T-helper 2 cell treated with Interferon-gamma antibody and Interleukin-4, amounts not matched to agents 100 ng/mL and 5 ng/mL, for 36 hours (primary cell): ENCODE measurements around the gene CPS1. TPM values are rescaled to one million over a fixed set of nuclear protein-coding genes. Genes with fewer than 3 reads are reported as not detected.

Source experiments
- intact Hi-C: fragments of 100-400 bp; cut with micrococcal nuclease; formaldehyde crosslinking; loops from one replicate; pipeline ENCODE4 v1.15.1; 2023
- total RNA-seq: library from RNA; stranded (reverse); gene quantifications from 2 replicates; pipeline ENCODE4 v1.2.3, GENCODE V29; 2022

CPS1 gene
- 1.0 and 1.2 TPM in 2 replicates for total RNA-seq

DNA sequence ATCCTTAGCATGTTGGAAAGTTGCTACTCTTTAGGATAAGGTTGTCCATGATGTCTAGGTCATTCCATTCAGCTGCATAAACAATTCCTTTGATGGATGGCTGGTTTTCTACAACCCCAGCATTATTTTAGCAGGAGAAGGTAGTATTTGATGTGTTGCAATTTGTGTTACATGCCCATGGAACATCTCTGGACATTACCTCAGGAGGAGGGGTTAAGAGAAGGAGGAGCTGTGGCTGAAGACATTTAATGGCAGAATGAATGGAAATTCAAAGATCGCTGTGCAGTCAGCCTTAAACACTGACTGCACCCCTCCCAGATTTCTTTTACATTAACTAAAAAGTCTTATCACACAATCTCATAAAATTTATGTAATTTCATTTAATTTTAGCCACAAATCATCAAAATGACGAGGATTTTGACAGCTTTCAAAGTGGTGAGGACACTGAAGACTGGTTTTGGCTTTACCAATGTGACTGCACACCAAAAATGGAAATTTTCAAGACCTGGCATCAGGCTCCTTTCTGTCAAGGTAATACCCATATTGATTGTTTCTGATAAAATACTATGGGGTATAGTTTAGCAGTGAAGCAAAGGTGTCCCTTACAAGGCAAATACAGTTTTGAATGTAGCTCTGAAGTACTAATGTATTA is at the start of gene CPS1:
Gene CPS1, plus strand, starts transcription at position 271 of the 652 bp plus-strand sequence. Its CDS starts 135 bp downstream, at position 406.
- intact Hi-C loops = no loop called here

- intact Hi-C loops = no loop called here
Observed at GRCh38 chr2:210515911-210516310, 40.5 kb upstream of the CPS1 start.

DNA sequence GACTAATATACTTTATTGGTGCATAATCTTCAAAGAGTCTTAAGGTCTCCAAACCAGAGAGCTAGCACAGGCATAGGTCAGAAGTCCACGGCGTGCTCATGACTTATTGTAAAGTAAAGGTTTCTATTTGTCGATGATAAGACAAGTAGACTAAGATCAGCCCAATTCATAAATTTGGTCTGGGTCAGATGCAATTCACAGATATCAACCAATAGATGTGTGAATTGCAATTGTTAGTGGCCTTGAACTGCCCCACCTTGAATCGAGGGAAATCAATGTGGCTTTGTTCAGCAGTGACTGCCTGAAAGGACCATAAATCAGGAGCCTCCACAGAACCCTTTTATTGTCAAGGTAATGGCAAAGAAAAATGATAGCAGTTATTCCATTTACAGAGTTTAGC is 39.1 kb upstream of the CPS1 start:
- intact Hi-C loops = no loop called here

GRCh38 chr2:210519594-210519993 is 36.8 kb upstream of the CPS1 start:
- intact Hi-C loops = no loop called here

GRCh38 chr2:210522399-210522798 is 34.0 kb upstream of the CPS1 start:
- intact Hi-C loops = no loop called here

GRCh38 chr2:210523650-210524289 is 32.6 kb upstream of the CPS1 start:
- intact Hi-C loops = no loop called here

DNA sequence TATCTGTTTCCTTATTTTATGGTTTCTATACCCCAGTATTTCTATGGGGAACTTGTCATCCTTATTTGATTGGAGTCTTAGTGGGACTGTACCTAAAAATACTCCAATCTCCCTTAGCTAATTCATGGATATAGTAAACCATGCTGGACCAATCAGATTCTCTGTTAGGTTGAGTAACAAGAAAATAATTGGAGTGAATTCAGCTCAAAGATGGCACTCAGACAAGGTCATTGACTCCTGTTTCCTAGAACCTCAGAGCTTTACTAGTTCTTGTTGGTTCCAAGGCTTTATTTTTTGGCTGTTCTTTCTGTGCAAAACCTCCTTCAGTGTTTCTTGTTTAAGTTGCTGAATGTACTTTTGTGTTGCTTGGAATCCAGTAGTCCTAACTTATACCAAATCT is 31.9 kb upstream of the CPS1 start:
- intact Hi-C loops = no loop called here

DNA sequence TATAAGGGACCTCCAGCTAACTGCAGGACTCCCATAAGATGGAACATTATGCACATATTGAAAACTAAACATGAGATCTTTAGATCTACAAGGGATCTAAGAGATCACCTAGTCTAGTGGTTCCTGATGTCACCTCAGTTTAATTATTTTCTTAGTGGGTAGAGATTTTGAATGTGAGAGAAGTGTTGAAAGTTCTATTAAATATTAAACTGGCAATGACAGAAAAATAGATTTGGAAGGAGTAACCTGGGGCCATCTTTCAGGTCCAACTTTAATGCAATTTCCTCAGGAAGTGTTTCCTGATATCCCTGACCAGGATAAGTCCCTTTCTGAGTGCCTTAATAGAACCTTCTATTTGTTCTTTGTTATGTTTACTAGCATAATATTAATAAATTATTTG is 29.1 kb upstream of the CPS1 start:
- intact Hi-C loops = no loop called here

DNA sequence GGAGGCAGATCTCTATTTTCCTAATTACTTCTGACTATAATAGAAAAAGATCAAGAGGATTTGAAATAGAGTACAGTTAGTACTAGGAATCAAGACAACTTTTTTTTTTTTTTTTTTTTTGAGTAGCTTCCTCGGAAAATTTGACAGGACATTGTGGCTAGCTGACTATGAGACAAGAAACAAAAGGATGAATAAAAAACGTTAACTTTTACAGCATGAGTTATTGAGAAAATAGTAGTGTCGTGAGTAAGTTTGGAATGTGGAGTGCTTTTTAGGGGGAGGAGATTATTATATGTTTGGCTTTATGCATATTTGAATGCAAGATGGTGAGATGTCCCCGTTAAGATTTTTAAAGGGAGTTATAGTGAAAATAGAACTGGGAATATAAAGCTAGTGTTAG is 27.7 kb upstream of the CPS1 start:
- intact Hi-C loops = no loop called here

DNA sequence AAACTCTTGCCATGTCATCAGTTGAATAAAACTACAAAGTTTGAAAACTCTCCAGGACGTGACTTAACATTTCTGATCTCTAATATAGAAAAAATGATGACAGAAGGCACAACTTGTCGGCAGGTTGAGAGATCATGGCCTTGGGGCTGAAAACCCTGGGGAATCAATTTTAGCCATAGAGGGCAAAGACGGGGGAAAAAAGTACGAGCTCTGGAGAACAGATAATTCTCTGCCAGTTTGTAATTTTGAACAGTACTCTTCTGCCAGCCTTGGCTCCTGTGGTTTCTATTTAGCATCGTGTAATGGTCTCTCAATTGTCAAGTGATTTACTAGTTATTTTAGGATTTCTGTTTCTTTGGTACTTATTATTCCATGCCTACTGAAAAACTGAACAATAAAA is 25.3 kb upstream of the CPS1 start:
- intact Hi-C loops = no loop called here

- intact Hi-C loops = no loop called here
Observed at GRCh38 chr2:210531482-210531881, 24.9 kb upstream of the CPS1 start.

DNA sequence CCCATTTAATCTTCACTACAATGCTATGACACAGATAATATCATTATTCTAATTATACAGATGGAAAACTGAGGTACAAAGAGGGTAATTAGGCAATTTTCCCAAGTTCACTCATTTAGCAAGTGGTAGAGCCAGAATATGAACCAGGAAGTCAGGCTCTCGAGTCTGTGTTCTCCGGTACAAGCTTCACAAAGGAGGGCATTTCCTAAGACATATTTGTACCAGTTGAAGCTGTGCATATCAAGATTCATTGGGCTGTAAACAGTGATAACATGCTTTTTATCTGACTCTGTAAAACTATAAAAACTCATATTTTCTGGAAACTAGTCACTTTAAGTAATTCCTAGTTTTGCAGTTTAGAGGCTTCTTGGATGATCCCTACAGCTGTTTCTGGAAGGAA is 23.0 kb upstream of the CPS1 start:
- intact Hi-C loops = no loop called here

GRCh38 chr2:210534879-210535278 is 21.5 kb upstream of the CPS1 start:
- intact Hi-C loops = no loop called here

- intact Hi-C loops = no loop called here
Observed at GRCh38 chr2:210536973-210537650, 19.3 kb upstream of the CPS1 start.

GRCh38 chr2:210539035-210539434 is 17.4 kb upstream of the CPS1 start:
- intact Hi-C loops = no loop called here

DNA sequence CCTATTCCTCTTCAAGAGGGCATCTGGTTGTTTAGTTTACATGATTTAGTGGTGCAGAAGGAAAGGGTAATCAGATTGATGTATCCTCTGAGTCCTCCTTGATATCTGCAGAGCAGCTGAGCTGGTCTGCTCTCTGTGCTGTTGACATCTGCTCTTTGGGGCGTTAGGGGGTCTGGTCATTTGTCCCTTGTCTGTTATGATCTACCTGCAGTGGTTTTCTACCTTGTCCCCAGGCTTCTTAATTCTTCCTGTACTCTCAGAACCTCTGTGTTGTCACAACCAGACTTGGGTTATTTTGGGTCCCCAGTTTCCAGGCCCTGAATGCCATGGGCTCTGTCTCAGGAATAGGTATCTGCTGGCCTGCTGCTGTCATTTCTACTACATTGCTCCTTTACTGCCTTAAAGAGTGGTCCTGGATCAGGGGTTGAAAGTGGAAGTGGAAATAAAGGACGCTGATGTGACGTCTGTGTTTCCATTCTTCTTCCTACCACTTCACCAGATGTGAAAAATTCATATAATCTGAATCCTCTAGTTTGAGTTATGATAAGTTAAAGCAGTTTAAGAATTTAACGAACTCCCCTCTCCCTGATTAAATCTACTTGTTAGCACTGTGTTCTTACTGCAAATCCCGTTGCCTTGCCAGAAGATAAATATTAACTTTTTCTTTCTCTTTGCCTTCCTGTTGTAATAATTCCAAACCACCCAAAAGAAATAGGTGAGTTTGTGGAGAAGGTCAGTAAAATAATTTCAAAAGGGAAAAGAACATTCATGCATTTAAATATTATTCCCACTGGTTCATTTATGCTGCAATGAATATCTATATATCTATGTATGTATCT is 16.6 kb upstream of the CPS1 start:
- intact Hi-C loops = no loop called here

DNA sequence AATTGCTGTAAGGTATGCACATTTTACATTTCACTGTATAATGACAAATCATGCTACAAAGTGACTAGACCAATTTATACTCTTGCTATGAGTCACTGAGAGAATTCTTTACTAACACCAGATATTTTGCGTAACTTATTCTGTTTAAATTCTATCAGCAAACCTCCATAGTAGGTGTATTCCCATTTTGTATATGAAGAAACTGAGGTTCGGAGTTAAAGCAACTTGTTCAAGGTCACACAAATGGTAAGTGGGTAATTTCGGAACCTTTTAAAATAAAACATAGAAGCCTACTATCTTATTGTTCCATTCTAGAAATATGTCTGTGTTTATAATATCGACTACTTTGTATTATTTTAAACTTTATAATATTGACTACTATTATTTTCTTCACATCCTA is 15.9 kb upstream of the CPS1 start:
- intact Hi-C loops = no loop called here

DNA sequence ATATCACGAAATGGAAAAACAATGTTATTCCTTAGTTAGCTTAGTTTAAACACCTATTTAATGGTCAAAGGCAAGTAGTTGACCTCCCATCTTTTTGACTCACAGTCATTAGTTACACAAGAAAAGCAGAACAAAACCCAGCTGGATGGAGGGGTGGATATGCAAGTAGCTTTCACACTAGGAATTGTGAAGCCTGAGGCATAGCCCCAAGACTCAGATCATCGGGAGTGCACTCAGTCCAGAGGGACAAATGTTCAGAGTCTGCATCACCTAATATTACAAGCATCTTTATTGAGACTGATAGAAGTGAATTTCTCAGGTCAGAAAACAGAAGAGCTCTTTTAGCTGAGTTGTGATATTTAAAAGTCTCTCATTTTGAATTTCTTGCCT is 15.5 kb upstream of the CPS1 start:
- intact Hi-C loops = no loop called here

GRCh38 chr2:210541290-210541902 is 15.0 kb upstream of the CPS1 start:
- intact Hi-C loops = no loop called here

DNA sequence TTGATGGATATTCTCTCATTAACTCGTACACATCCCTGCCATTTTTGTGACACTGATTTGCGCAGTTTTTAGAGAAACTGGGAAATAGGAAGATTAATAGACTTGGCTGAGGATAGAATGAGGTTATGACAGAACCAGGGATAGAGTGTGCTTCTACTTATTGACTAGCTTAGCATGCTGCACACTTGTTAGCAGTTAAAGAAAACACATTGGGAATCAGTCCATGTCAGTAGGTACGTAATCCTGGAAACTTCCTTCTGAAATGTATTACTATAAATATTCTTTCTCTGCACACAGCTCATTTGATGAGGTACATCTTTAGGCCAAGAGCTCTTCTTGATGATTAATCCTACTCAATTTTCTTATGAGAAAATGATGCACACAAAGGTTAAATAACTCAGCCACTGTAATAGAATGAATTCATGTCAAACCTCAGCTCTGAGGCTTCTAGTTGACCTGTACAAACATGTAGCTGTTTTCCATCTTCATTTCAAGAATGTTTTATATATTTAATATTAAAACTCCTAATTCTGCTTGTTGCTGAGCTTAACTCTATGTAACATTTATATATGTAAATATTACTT is 12.3 kb upstream of the CPS1 start:
- intact Hi-C loops = no loop called here

- intact Hi-C loops = no loop called here
Observed at GRCh38 chr2:210544831-210545230, 11.6 kb upstream of the CPS1 start.
